C4-2B (cell line): ENCODE measurements around the gene PDE4B.

ENCODE experiments used
- H3K27ac ChIP-seq: fragments of 450-650 bp; 2 replicates; pipeline ENCODE4 v1.5.1; 2017
- CTCF ChIP-seq: fragments of 450-650 bp; conservative IDR thresholded peaks from 2 replicates; pipeline ENCODE4 v1.5.1; 2017; ENCODE audit warnings: mild to moderate bottlenecking
- ZFX ChIP-seq: fragments of 450-650 bp; IDR thresholded peaks from 2 replicates; pipeline ENCODE4 v1.6.1; 2017

Gene PDE4B

DNA sequence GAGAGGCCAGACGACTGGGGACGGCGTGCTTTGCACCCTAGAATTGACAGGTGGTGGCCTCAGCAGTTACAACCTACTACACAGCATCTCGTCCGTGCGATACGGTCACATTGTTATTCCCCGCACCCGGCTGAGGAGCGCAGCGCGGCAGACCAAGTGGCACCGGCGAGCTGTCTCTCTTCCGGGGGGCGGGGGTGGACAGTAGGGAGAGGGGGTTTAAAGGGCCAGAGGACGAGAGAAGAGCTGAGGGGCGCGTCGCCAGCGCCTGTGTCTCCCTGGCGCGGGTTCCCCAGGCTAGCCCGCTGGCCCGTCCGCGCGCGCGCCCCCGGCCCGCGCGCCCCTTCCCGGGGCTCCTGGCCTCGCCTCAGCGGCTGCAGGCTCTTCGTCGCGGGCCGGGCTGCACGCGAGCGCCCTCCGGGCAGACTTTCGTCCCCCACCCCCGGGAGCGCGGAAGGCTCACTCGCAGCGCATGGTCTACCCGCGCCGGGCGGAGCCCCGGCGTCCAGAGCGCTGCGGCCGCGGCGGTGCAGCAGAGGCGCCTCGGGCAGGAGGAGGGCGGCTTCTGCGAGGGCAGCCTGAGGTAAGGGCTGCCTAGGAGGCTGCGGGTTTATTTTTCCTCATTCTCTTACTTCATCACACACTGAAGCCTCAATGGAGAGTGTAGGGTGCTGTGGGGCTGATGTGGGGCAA lies at the start of gene PDE4B:
Gene PDE4B, plus strand, starts transcription at position 227 of the 690 bp plus-strand sequence.
- TF ChIP-seq CTCF = no peak
- no peak for TF ChIP-seq ZFX
- no peak within 1 kb of the TSS for H3K27ac ChIP-seq

DNA sequence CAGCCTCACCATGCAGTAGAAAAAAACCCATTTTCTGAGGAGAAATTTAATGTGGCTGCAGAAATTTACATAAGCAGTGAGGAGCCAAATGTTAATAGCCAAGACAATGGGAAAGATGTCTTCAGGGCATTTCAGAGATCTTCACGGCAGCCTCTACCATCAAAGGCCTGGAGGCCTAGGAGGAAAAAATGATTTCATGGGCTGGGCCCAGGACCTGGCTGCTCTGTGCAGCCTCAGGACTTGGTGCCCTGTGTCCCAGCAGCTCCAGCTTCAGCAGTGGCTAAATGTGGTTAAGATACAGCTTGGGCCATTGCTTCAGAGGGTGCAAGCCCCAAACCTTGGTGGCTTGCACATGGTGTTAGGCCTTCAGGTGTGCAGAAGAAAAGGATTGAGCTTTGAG lies 48.0 kb upstream of the PDE4B start:
- H3K27ac ChIP-seq = no peak overlapping the region
- TF ChIP-seq CTCF (no peak), ZFX (no peak)

- H3K27ac ChIP-seq = no peak overlapping the region
These were observed 40.7 kb upstream of the PDE4B start for GRCh38 chr1:65751961-65752360.

DNA sequence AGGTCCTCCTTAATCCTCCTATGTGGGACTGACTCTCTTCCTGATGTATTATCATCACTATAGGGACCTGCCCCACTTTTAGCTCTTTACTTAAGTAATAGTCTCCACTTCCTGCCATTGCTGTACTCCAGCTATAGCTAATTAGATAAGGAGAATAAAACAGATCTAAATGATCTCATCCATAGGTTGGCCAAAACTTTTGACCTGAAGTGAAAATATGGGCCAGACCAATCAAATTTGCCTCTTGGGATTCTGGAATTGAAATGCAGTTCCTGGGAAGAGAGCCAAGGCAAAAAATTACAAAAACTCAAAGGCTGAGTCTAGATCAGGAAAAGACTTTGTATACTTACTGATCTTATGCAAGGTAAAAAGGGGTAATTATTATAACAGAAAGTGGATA lies 36.1 kb upstream of the PDE4B start:
- no peak overlapping the region for H3K27ac ChIP-seq
- TF ChIP-seq CTCF (no peak), ZFX (no peak)

More at GRCh38 chr1:65751961-65752360, 40.7 kb upstream of the PDE4B start:
- TF ChIP-seq ZFX = no peak
- TF ChIP-seq CTCF = no peak

GRCh38 chr1:65757531-65757930 lies 35.2 kb upstream of the PDE4B start:
- H3K27ac ChIP-seq = no peak overlapping the region
- TF ChIP-seq ZFX (no peak), CTCF (no peak)

GRCh38 chr1:65758128-65758527 lies 34.6 kb upstream of the PDE4B start:
- H3K27ac ChIP-seq = no peak overlapping the region

More at GRCh38 chr1:65758128-65758527, 34.6 kb upstream of the PDE4B start:
- TF ChIP-seq CTCF = no peak
- no peak for TF ChIP-seq ZFX
